Kidney (tissue), 14 donors: Measurements from ENCODE around the gene UBAP2L. TPM values are rescaled to one million over a fixed set of nuclear protein-coding genes. Genes with fewer than 3 reads are reported as not detected.

ENCODE experiments used
- DNase-seq, 5 donors: peaks; one replicate each; pipeline ENCODE4 v3.0.0-alpha.2; 2013 to 2020
- FAIRE-seq: peaks from 2 replicates; lab custom pipeline; 2012; peaks lifted over from hg19 to GRCh38; lab: Jason Lieb, UNC
- H3K27ac ChIP-seq, 2 donors: one replicate each; pipeline ENCODE4 v1.7.0; 2013; ENCODE audit warnings: low read depth in 2 of 2, low read length in 2 of 2, inconsistent platforms in 1 of 2
- H3K27me3 ChIP-seq: one replicate; pipeline ENCODE4 v1.7.1; 2013; ENCODE audit warnings: low read length, inconsistent platforms; ENCODE audit not compliant: control insufficient read depth, insufficient read depth
- H3K36me3 ChIP-seq, 3 donors: one replicate each; pipeline versions ENCODE4 v1.7.0 to v1.7.1; 2013; ENCODE audit warnings: low read length in 3 of 3, control low read depth in 1 of 3, inconsistent platforms in 1 of 3; ENCODE audit not compliant: insufficient read depth in 3 of 3, control insufficient read depth in 2 of 3
- H3K4me1 ChIP-seq, 3 donors: one replicate each; pipeline versions ENCODE4 v1.7.0 to v1.7.1; 2013; ENCODE audit warnings: low read length in 3 of 3, inconsistent platforms in 1 of 3, low read depth in 1 of 3; ENCODE audit not compliant: control insufficient read depth in 2 of 3, insufficient read depth in 2 of 3
- H3K4me3 ChIP-seq, 3 donors: one replicate each; pipeline versions ENCODE4 v1.7.0 to v1.8.1; 2013; ENCODE audit warnings: low read length in 3 of 3, control low read depth in 1 of 3, inconsistent platforms in 1 of 3
- H3K9ac ChIP-seq, 3 donors: one replicate each; pipeline versions ENCODE4 v1.7.0 to v1.7.1; 2013; ENCODE audit warnings: low read length in 3 of 3, control low read depth in 1 of 3, inconsistent platforms in 1 of 3
- H3K9me3 ChIP-seq, 3 donors: one replicate each; pipeline versions ENCODE4 v1.7.0 to v1.7.1; 2013; ENCODE audit warnings: low read length in 3 of 3, control low read depth in 1 of 3, inconsistent platforms in 1 of 3; ENCODE audit not compliant: control insufficient read depth in 2 of 3, insufficient read depth in 1 of 3
- intact Hi-C: fragments of 100-400 bp; cut with DNase I; formaldehyde crosslinking; loops from one replicate; pipeline ENCODE4 v1.11.1; 2022
- polyA plus RNA-seq: library from polyadenylated mRNA; stranded (reverse); fragments of 350-450 nt; fragmentation: Illumina TruSeq; extraction: RNeasy Lipid Tissue Mini Kit (QIAGEN cat#74804); gene quantifications from one replicate; pipeline ENCODE4 v1.2.3, GENCODE V29; 2014; ENCODE audit warnings: low read depth, low replicate concordance; ENCODE audit not compliant: insufficient read depth
- total RNA-seq: library from RNA; stranded (reverse); fragmentation: NEBNext Ultra II Directional; extraction: Animal tissue kit (Norgen Biotek cat#: 25700); gene quantifications from one replicate; pipeline ENCODE4 v1.2.1, GENCODE V29; 2021
- TF ChIP-seq, protein P1 (sequence below): IDR thresholded peaks from 3 replicates; pipeline ENCODE4 v1.5.1; 2012; ENCODE audit warnings: mild to moderate bottlenecking, moderate library complexity, borderline replicate concordance; ENCODE audit not compliant: insufficient read depth; ENCODE audit errors: extremely low read depth
- donor health status: control.
- donor health status: control.
- donor health status: control.
- donor health status: control.
- donor health status: control.
- donor health status: DM: yes; HTN: yes; CAD: no.
- donor health status: Normal renal cell carcinoma (clear cell type).

The UBAP2L gene
- total and polyA plus RNA-seq, 2 donors from 2014 or later = 46.2 to 131 TPM

DNA sequence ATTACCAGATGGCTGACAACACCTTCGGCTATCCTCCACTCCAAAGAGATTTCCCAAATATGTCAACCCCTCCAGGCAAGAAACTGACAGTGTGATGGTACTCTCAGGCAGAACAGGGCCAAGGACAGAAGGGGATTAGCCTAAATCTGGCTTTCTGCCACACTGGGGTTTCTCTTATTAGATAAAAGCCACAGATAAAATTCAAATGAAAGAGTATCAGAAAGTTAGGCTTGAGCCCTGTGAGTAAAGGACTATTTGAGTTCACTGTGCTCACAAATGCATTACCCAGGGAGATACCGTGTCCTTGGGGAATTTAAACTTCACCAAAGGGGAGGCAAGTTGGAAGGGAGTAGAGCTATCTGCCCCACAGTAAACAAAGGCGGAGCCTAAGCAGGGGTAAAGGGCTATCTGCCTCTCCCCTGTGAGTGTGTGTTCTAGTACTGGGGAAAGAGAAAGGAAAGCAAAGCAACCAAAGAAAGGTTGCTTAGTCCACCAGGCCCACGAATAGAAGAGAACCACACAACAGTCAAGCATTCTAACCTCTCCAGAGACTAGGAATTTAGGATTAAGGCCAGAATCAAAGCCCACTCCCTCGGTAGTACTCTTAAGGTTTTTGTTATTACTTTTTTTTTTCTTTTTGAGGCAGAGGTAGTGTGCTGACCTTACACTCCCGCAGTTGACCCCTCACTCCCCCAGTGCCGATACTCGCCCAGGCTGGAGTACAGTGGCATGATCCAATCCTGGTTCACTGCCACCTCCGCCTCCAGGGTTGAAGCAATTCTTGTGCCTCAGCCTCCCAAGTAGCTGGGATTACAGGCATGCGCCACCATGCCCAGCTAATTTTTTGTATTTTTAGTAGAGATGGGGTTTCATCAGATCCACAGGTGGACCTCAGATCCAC is 41.6 kb upstream of the UBAP2L start:
- Histone ChIP-seq H3K27ac (no peak overlapping the region), H3K9me3 (no peaks in the 10 kb centered on the region), H3K9ac (no peak overlapping the region), H3K4me1 (peaks cover 3 to 46% (median 36%) of the 10 kb centered on the region in 3 donors), H3K4me3 (no peak overlapping the region), H3K27me3 (no peaks in the 10 kb centered on the region), H3K36me3 (peaks cover 3 to 8% (median 5%) of the 10 kb centered on the region in 3 donors)
- intact Hi-C loops = no loop called here
- TF ChIP-seq, protein P1, sequence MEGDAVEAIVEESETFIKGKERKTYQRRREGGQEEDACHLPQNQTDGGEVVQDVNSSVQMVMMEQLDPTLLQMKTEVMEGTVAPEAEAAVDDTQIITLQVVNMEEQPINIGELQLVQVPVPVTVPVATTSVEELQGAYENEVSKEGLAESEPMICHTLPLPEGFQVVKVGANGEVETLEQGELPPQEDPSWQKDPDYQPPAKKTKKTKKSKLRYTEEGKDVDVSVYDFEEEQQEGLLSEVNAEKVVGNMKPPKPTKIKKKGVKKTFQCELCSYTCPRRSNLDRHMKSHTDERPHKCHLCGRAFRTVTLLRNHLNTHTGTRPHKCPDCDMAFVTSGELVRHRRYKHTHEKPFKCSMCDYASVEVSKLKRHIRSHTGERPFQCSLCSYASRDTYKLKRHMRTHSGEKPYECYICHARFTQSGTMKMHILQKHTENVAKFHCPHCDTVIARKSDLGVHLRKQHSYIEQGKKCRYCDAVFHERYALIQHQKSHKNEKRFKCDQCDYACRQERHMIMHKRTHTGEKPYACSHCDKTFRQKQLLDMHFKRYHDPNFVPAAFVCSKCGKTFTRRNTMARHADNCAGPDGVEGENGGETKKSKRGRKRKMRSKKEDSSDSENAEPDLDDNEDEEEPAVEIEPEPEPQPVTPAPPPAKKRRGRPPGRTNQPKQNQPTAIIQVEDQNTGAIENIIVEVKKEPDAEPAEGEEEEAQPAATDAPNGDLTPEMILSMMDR = no peak
- no peak for DNase-seq
- no peak for FAIRE-seq

DNA sequence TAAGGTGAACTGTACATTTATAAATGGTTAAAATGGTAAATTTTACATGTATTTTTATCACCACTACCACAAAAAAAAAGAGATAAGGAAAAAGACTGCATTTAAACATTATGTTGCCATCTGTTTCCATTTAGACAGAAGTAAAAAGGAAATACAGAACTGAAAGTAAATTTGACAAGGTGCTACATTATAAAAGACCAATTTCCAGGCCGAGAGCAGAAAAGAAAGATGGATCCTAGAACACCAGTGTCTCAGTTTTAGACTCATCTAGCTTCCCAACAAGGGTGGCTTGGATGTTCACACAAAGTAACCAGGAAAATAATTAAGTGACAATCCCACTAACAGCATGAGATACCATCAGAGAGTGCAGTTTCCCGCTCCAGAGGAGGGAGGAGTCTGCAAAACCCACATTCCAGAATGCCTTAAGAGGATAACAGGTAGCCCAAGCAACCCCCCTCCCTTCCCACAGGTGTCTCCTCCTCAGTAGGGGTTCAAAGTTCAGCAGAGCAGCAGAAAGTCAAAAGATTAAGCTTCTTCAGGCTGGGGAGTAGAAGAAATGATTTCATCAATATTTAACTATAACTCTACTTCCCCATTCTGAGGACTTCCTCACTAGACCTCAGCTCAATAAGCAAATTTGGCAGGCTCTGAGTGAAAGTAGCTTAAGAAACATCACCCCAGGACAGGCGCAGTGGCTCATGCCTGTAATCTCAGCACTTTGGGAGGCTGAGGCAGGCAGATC is 40.6 kb upstream of the UBAP2L start:
- intact Hi-C loops = no loop called here
- FAIRE-seq = no peak

DNA sequence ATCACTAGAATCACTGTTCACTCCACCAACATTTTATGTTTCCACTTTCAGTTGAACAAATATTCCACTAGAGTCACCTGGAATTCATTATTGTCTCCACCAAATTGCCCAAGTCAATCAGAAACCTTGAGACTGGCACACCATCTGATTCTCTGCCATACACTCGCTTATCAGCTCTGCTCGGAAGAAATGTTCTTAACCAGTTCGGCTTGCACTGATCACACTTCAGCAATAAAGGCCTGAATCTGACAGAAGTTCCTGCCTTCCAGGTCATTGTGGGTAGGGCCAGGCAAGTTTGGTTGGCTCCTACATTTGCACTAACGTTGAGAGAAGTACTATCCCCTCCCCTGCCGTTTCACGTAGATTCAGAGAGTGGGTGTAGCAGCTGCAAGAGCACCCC is 38.8 kb upstream of the UBAP2L start:
- FAIRE-seq (no peak), DNase-seq (no peak)
- Histone ChIP-seq H3K4me3 (peak overlapping the region; percentile 90 to 96 (median 96)), H3K9me3 (no peaks in the 10 kb centered on the region), H3K4me1 (peaks cover 3 to 42% (median 33%) of the 10 kb centered on the region in 3 donors), H3K9ac (peak overlapping the region; percentile 61 to 91 (median 90)), H3K27ac (peak overlapping the region; percentile 86 to 87), H3K27me3 (no peaks in the 10 kb centered on the region), H3K36me3 (peaks cover 0 to 2% (median 0%) of the 10 kb centered on the region in 3 donors)
- TF ChIP-seq, protein P1 = no peak
- intact Hi-C loops = no loop called here

More for the DNA sequence above, 40.6 kb upstream of the UBAP2L start:
- no peak overlapping the region for H3K4me3 ChIP-seq
- TF ChIP-seq, protein P1 = no peak
- H3K4me1 ChIP-seq = peaks cover 3 to 46% (median 36%) of the 10 kb centered on the region in 3 donors
- H3K27me3 ChIP-seq = no peaks in the 10 kb centered on the region
- no peak overlapping the region for H3K27ac ChIP-seq
- no peak overlapping the region for H3K9ac ChIP-seq
- DNase-seq = no peak
- peaks cover 0 to 8% (median 3%) of the 10 kb centered on the region in 3 donors for H3K36me3 ChIP-seq
- no peaks in the 10 kb centered on the region for H3K9me3 ChIP-seq
